ENCODE results near the gene AVPR2. TPM values are rescaled to one million over a fixed set of nuclear protein-coding genes. Genes with fewer than 3 reads are reported as not detected.

The AVPR2 gene
- total and polyA plus RNA-seq, 10 of the 15 experiments (the other 5 are each of a cell fraction or from before 2014, with no cell fraction given): 0.12 to 0.37 TPM; not detected in 8

DNA sequence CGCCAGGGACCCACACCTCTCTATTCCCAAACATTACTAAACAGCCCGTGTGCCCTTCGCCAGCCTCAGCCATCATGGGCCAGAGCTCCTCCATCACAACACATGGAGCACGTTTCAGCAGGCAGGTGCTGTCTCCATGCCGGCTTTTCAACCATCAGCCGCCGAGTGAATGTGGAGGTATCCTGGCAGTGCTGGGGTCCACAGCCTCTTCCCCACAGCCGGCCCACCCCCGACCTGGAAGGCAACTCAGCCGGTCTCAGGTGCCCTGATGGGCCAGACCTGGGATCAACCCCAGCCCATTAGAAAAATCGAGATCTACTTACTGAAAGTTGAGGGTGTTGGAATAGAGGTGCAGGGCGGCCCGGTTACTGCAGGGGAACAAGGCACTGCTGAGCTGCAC lies 27.3 kb downstream of the AVPR2 start:
- no TSS peak for BruUV-seq (replicated peaks)
- peaks cover 0 to 2% of the 10 kb centered on the region in 2 experiments; a peak in 3 of 4 replicates for H3K36me3 ChIP-seq (ENCODE audit: control insufficient read depth in 2 of 2, insufficient read depth in 2 of 2, low read length in 1 of 2)
- peaks cover 18% of the 10 kb centered on the region for H3K79me2 ChIP-seq (ENCODE audit: control insufficient read depth, insufficient read depth, low read length)
- H3K4me1 ChIP-seq (ENCODE audit: control insufficient read depth, insufficient read depth, low read length): no peaks in the 10 kb centered on the region; the same call in 1 of the 2 replicates
- 95% methylated on average over 13 of the region's 13 CpGs for WGBS (ENCODE audit: insufficient coverage, insufficient replicate concordance, low lambda C conversion rate, missing lambda C conversion rate)
- H3K4me2 ChIP-seq (ENCODE audit: control insufficient read depth, insufficient read depth): no peak overlapping the region
- CTCF ChIA-PET: interaction anchor here (4.4 kb wide), 1 partner anchor 16 kb away, joined by 28 read pairs; no protein-coding TSS in a partner anchor
- H3K27ac ChIP-seq (ENCODE audit: control insufficient read depth, insufficient read depth): no peak overlapping the region
- H3K9ac ChIP-seq (ENCODE audit: control insufficient read depth, insufficient read depth, low read length): no peak overlapping the region
- no peak overlapping the region for H3K4me3 ChIP-seq
- intact Hi-C loops (cut with micrococcal nuclease; ENCODE audit: unreplicated experiment): no loop called here
- no peaks in the 10 kb centered on the region for H3K27me3 ChIP-seq (replicated peaks in 1 of 2; ENCODE audit: control insufficient read depth in 2 of 2, insufficient read depth in 2 of 2, low read length in 1 of 2)
- no peaks in the 10 kb centered on the region for H4K20me1 ChIP-seq (ENCODE audit: control insufficient read depth, insufficient read depth)
- no peak for ATAC-seq
- H3K9me3 ChIP-seq (replicated peaks; ENCODE audit: control insufficient read depth, insufficient read depth, low read length): no peaks in the 10 kb centered on the region; the same call in 2 of the 3 replicates
- POLR2A ChIA-PET: no interaction called here
- in situ Hi-C loops (cut with MboI): loop anchor here (5.0 kb wide), 1 partner anchor 441 kb away; the partner anchor contains the start of gene FLNA
- no peak overlapping the region for H2AFZ ChIP-seq (ENCODE audit: control insufficient read depth, low read depth, low read length)
- RAD21 ChIA-PET (ENCODE audit: unreplicated experiment): no interaction called here
- FAIRE-seq: no peak
- DNase-seq (ENCODE audit: low read depth, low spot score): no peak
- SMC1A ChIA-PET (ENCODE audit: uncharacterized antibody, unreplicated experiment): no interaction called here
- TF ChIP-seq, protein P1, sequence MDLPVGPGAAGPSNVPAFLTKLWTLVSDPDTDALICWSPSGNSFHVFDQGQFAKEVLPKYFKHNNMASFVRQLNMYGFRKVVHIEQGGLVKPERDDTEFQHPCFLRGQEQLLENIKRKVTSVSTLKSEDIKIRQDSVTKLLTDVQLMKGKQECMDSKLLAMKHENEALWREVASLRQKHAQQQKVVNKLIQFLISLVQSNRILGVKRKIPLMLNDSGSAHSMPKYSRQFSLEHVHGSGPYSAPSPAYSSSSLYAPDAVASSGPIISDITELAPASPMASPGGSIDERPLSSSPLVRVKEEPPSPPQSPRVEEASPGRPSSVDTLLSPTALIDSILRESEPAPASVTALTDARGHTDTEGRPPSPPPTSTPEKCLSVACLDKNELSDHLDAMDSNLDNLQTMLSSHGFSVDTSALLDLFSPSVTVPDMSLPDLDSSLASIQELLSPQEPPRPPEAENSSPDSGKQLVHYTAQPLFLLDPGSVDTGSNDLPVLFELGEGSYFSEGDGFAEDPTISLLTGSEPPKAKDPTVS (IDR thresholded peaks at IDR 0.05; ENCODE audit: low read depth, low read length): no peak
- no peak for TF ChIP-seq ZNF274 (IDR thresholded peaks at IDR 0.05; ENCODE audit: insufficient read depth, insufficient read length)
- TF ChIP-seq CHD2 (IDR thresholded peaks at IDR 0.05; ENCODE audit: borderline replicate concordance, low read depth, low read length): no peak
- TF ChIP-seq SIX5 (IDR thresholded peaks at IDR 0.05; ENCODE audit: low read depth, low read length, severe bottlenecking): no peak
- no peak for TF ChIP-seq FOXK2 (IDR thresholded peaks at IDR 0.05)
